ENCODE measurements around the gene TBX10. TPM values are rescaled to one million over a fixed set of nuclear protein-coding genes. Genes with fewer than 3 reads are reported as not detected.

TBX10 gene
- total and polyA plus RNA-seq, 4 experiments from 2014 or later, result not detected

- H3K4me3 Mint-ChIP-seq, result peak overlapping the region; percentile 84 to 91 (median 89)
- H3K9me3 ChIP-seq (ENCODE audit: control insufficient read depth in 1 of 2, low read length in 2 of 2), result no peaks in the 10 kb centered on the region
- no peaks in the 10 kb centered on the region for H3K36me3 Mint-ChIP-seq
- intact Hi-C loops (cut with micrococcal nuclease), result loop anchor here (1.0 to 2.0 kb wide), 2 partner anchors 174 to 277 kb away; partner anchors contain the start of gene POLD4
- H3K27ac Mint-ChIP-seq, result peak overlapping the region; percentile 76 to 96 (median 93)
- H3K9me3 Mint-ChIP-seq, result peaks cover 0 to 2% (median 0%) of the 10 kb centered on the region in 8 donors
- no peaks in the 10 kb centered on the region for H3K27me3 Mint-ChIP-seq
- H3K4me1 Mint-ChIP-seq, result peaks cover 3 to 11% (median 7%) of the 10 kb centered on the region in 4 donors
- peaks cover 14% of the 10 kb centered on the region for H3K4me1 ChIP-seq (ENCODE audit: insufficient read depth, low read length)
- DNase-seq, result peak; percentile 89 to 92 (median 90)
- H3K4me3 ChIP-seq (ENCODE audit: low read length in 2 of 2), result peak overlapping the region; percentile 3 to 84
- CTCF ChIA-PET (ENCODE audit: partially characterized antibody), result interaction anchor here (0.7 to 6.3 kb wide), 14 partner anchors 13 to 284 kb away, joined by 3 to 67 read pairs (median 6); partner anchors contain the start of genes ACY3, GSTP1 and TBC1D10C
- H3K27me3 ChIP-seq (ENCODE audit: insufficient read depth, low read length), result no peaks in the 10 kb centered on the region
- H3K27ac ChIP-seq (ENCODE audit: low read depth, low read length), result peak overlapping the region; percentile 81
- POLR2A ChIA-PET (ENCODE audit: partially characterized antibody), result interaction anchor here (1.6 to 3.3 kb wide), 8 partner anchors 16 to 391 kb away, joined by 5 to 44 read pairs (median 18); partner anchors contain the start of genes ACY3, GSTP1, POLD4 and PPP1CA
- no peaks in the 10 kb centered on the region for H3K36me3 ChIP-seq (ENCODE audit: insufficient read depth, low read length)
Observed at GRCh38 chr11:67630228-67630942, 9.2 kb downstream of the TBX10 start.

GRCh38 chr11:67629386-67630227, 10.0 kb downstream of the TBX10 start, which contains the start of gene NUDT8:
Gene NUDT8, minus strand, starts transcription at chr11:67629937. Its CDS starts 26 bp downstream, at chr11:67629911.
- H3K27me3 Mint-ChIP-seq, result no peaks in the 10 kb centered on the region
- peaks cover 3 to 11% (median 8%) of the 10 kb centered on the region in 4 donors for H3K4me1 Mint-ChIP-seq
- POLR2A ChIA-PET (ENCODE audit: partially characterized antibody), result interaction anchor here (1.0 to 3.3 kb wide), 9 partner anchors 12 to 390 kb away, joined by 3 to 44 read pairs (median 11); partner anchors contain the start of genes ACY3, GSTP1, POLD4 and PPP1CA

GRCh38 chr11:67628710-67629385, 10.7 kb downstream of the TBX10 start:
- intact Hi-C loops (cut with micrococcal nuclease), result loop anchor here (1.0 to 5.0 kb wide), 4 partner anchors 14 to 88 kb away; partner anchors contain the start of gene NDUFV1
- no peaks in the 10 kb centered on the region for H3K9me3 ChIP-seq (ENCODE audit: control insufficient read depth in 1 of 2, low read length in 2 of 2)
- H3K4me3 ChIP-seq (ENCODE audit: low read length in 2 of 2), result peak overlapping the region in 1 of 2 donors; percentile 75
- Mint-ChIP-seq H3K36me3 (no peaks in the 10 kb centered on the region), H3K27me3 (no peaks in the 10 kb centered on the region), H3K4me3 (peak overlapping the region in 6 of 8 donors; percentile 38 to 84 (median 60)), H3K27ac (peak overlapping the region in 4 of 7 donors; percentile 32 to 75 (median 56)), H3K9me3 (peaks cover 0 to 2% (median 0%) of the 10 kb centered on the region in 8 donors), H3K4me1 (peaks cover 3 to 11% (median 8%) of the 10 kb centered on the region in 4 donors)
- CTCF ChIA-PET (ENCODE audit: partially characterized antibody), result interaction anchor here (0.9 to 6.3 kb wide), 17 partner anchors 8 to 225 kb away, joined by 3 to 67 read pairs (median 4); partner anchors contain the start of genes ACY3, GSTP1 and TBC1D10C
- DNase-seq, result peak in 1 of 5 donors; percentile 37
- H3K27me3 ChIP-seq (ENCODE audit: insufficient read depth, low read length), result no peaks in the 10 kb centered on the region
- H3K27ac ChIP-seq (ENCODE audit: low read depth, low read length), result peak overlapping the region; percentile 70
- no peaks in the 10 kb centered on the region for H3K36me3 ChIP-seq (ENCODE audit: insufficient read depth, low read length)
- POLR2A ChIA-PET (ENCODE audit: partially characterized antibody), result interaction anchor here (0.7 to 3.3 kb wide), 9 partner anchors 11 to 276 kb away, joined by 3 to 44 read pairs (median 11); partner anchors contain the start of genes ACY3, GSTP1, POLD4 and PPP1CA
- H3K4me1 ChIP-seq (ENCODE audit: insufficient read depth, low read length), result peaks cover 14% of the 10 kb centered on the region

More at GRCh38 chr11:67629386-67630227, 10.0 kb downstream of the TBX10 start, which contains the start of gene NUDT8:
- Mint-ChIP-seq H3K9me3 (peaks cover 0 to 2% (median 0%) of the 10 kb centered on the region in 8 donors), H3K27ac (peak within 1 kb of the TSS; percentile 76 to 96 (median 93)), H3K4me3 (peak within 1 kb of the TSS; percentile 84 to 91 (median 89)), H3K36me3 (no peaks in the 10 kb centered on the region)
- CTCF ChIA-PET (ENCODE audit: partially characterized antibody), result interaction anchor here (0.7 to 6.3 kb wide), 18 partner anchors 9 to 284 kb away, joined by 3 to 67 read pairs (median 4); partner anchors contain the start of genes ACY3, GSTP1 and TBC1D10C
- Histone ChIP-seq H3K4me1 (ENCODE audit: insufficient read depth, low read length) (peaks cover 14% of the 10 kb centered on the region), H3K27me3 (ENCODE audit: insufficient read depth, low read length) (no peaks in the 10 kb centered on the region), H3K9me3 (ENCODE audit: control insufficient read depth in 1 of 2, low read length in 2 of 2) (no peaks in the 10 kb centered on the region), H3K4me3 (ENCODE audit: low read length in 2 of 2) (peak within 1 kb of the TSS; percentile 3 to 84), H3K36me3 (ENCODE audit: insufficient read depth, low read length) (no peaks in the 10 kb centered on the region), H3K27ac (ENCODE audit: low read depth, low read length) (peak within 1 kb of the TSS; percentile 81)
- intact Hi-C loops (cut with micrococcal nuclease), result loop anchor here (1.0 to 5.0 kb wide), 6 partner anchors 15 to 276 kb away; partner anchors contain the start of genes NDUFV1 and POLD4
- DNase-seq, result peak; percentile 86 to 88 (median 87)

- Histone ChIP-seq H3K27ac (ENCODE audit: low read depth, low read length) (no peak overlapping the region), H3K4me1 (ENCODE audit: insufficient read depth, low read length) (peaks cover 14% of the 10 kb centered on the region), H3K36me3 (ENCODE audit: insufficient read depth, low read length) (no peaks in the 10 kb centered on the region), H3K9me3 (ENCODE audit: control insufficient read depth in 1 of 2, low read length in 2 of 2) (no peaks in the 10 kb centered on the region), H3K4me3 (ENCODE audit: low read length in 2 of 2) (no peak overlapping the region), H3K27me3 (ENCODE audit: insufficient read depth, low read length) (no peaks in the 10 kb centered on the region)
- DNase-seq, result peak in 1 of 5 donors; percentile 24
- H3K27ac Mint-ChIP-seq, result no peak overlapping the region
- peak overlapping the region in 1 of 8 donors; percentile 39 for H3K4me3 Mint-ChIP-seq
- CTCF ChIA-PET (ENCODE audit: partially characterized antibody), result interaction anchor here (1.1 to 6.3 kb wide), 9 partner anchors 8 to 178 kb away, joined by 3 to 67 read pairs (median 4); partner anchors contain the start of gene GSTP1
- no peaks in the 10 kb centered on the region for H3K36me3 Mint-ChIP-seq
- no peaks in the 10 kb centered on the region for H3K27me3 Mint-ChIP-seq
- POLR2A ChIA-PET (ENCODE audit: partially characterized antibody), result interaction anchor here (0.7 to 3.2 kb wide), 4 partner anchors 14 to 226 kb away, joined by 3 to 33 read pairs (median 8); partner anchors contain the start of gene PPP1CA
- H3K9me3 Mint-ChIP-seq, result peaks cover 0 to 2% (median 0%) of the 10 kb centered on the region in 8 donors
- peaks cover 3 to 11% (median 8%) of the 10 kb centered on the region in 4 donors for H3K4me1 Mint-ChIP-seq
- intact Hi-C loops (cut with micrococcal nuclease), result loop anchor here (2.0 to 5.0 kb wide), 2 partner anchors 13 to 89 kb away; no protein-coding TSS in a partner anchor
Observed at GRCh38 chr11:67627812-67628624, 11.5 kb downstream of the TBX10 start.

- Mint-ChIP-seq H3K4me1 (peaks cover 3 to 11% (median 8%) of the 10 kb centered on the region in 4 donors), H3K4me3 (peak overlapping the region in 1 of 8 donors; percentile 39), H3K27ac (no peak overlapping the region), H3K27me3 (no peaks in the 10 kb centered on the region), H3K36me3 (no peaks in the 10 kb centered on the region), H3K9me3 (peaks cover 0 to 2% (median 0%) of the 10 kb centered on the region in 8 donors)
- DNase-seq, result peak in 1 of 5 donors; percentile 26
- intact Hi-C loops (cut with micrococcal nuclease), result loop anchor here (5.0 kb wide), 1 partner anchor 90 kb away; no protein-coding TSS in a partner anchor
- peaks cover 14% of the 10 kb centered on the region for H3K4me1 ChIP-seq (ENCODE audit: insufficient read depth, low read length)
- H3K27me3 ChIP-seq (ENCODE audit: insufficient read depth, low read length), result no peaks in the 10 kb centered on the region
- ChIA-PET CTCF (ENCODE audit: partially characterized antibody) (interaction anchor here (1.1 to 6.3 kb wide), 6 partner anchors 8 to 35 kb away, joined by 3 to 67 read pairs (median 4); no protein-coding TSS in a partner anchor), POLR2A (ENCODE audit: partially characterized antibody) (interaction anchor here (2.9 kb wide), 1 partner anchor 13 kb away, joined by 12 read pairs; no protein-coding TSS in a partner anchor)
- H3K9me3 ChIP-seq (ENCODE audit: control insufficient read depth in 1 of 2, low read length in 2 of 2), result no peaks in the 10 kb centered on the region
- H3K4me3 ChIP-seq (ENCODE audit: low read length in 2 of 2), result no peak overlapping the region
- no peak overlapping the region for H3K27ac ChIP-seq (ENCODE audit: low read depth, low read length)
- H3K36me3 ChIP-seq (ENCODE audit: insufficient read depth, low read length), result no peaks in the 10 kb centered on the region
Observed at GRCh38 chr11:67627441-67627811, 12.1 kb downstream of the TBX10 start.
